GM23248 (cell line): ENCODE measurements around the gene CNGB1. TPM values are rescaled to one million over a fixed set of nuclear protein-coding genes. Genes with fewer than 3 reads are reported as not detected.

ENCODE experiments used
- DNase-seq: peaks from one replicate; pipeline ENCODE4 v3.0.0-alpha.2; 2015
- H2AFZ ChIP-seq: fragments of 200-600 bp; sonication (generic); 2 replicates; pipeline ENCODE4 v1.6.1; 2016; ENCODE audit warnings: antibody characterized with exemption
- H3F3A ChIP-seq: fragments of 200-600 bp; sonication (generic); 2 replicates; pipeline ENCODE4 v1.6.1; 2016; ENCODE audit warnings: mild to moderate bottlenecking, antibody characterized with exemption, mixed run types; ENCODE audit not compliant: insufficient read depth
- H3K27ac ChIP-seq: fragments of 200-600 bp; sonication (generic); 2 replicates; pipeline ENCODE4 v1.5.1; 2016; ENCODE audit warnings: mild to moderate bottlenecking
- H3K27me3 ChIP-seq: fragments of 200-600 bp; sonication (generic); replicated peaks from 2 replicates; pipeline ENCODE4 v1.6.1; 2016; ENCODE audit warnings: mild to moderate bottlenecking; ENCODE audit not compliant: insufficient read depth
- H3K36me3 ChIP-seq: fragments of 200-600 bp; sonication (generic); 2 replicates; pipeline ENCODE4 v1.6.1; 2016; ENCODE audit warnings: low read depth, mild to moderate bottlenecking
- H3K4me1 ChIP-seq: fragments of 200-600 bp; sonication (generic); 2 replicates; pipeline ENCODE4 v1.6.1; 2016; ENCODE audit warnings: mild to moderate bottlenecking; ENCODE audit not compliant: insufficient read depth
- H3K4me2 ChIP-seq: fragments of 200-600 bp; sonication (generic); one replicate; pipeline ENCODE4 v1.6.1; 2016; ENCODE audit warnings: mild to moderate bottlenecking; ENCODE audit not compliant: unreplicated experiment
- H3K4me3 ChIP-seq: fragments of 200-600 bp; sonication (generic); 2 replicates; pipeline ENCODE4 v1.5.1; 2016; ENCODE audit warnings: mild to moderate bottlenecking
- H3K79me2 ChIP-seq: fragments of 200-600 bp; sonication (generic); 2 replicates; pipeline ENCODE4 v1.6.1; 2016; ENCODE audit warnings: mild to moderate bottlenecking; ENCODE audit not compliant: insufficient read depth
- H3K9ac ChIP-seq: fragments of 200-600 bp; sonication (generic); 2 replicates; pipeline ENCODE4 v1.6.1; 2016; ENCODE audit warnings: mild to moderate bottlenecking
- H3K9me2 ChIP-seq: fragments of 200-600 bp; sonication (generic); 2 replicates; pipeline ENCODE4 v1.6.1; 2016; ENCODE audit warnings: mixed run types, mild to moderate bottlenecking, moderate library complexity; ENCODE audit not compliant: insufficient read depth
- H3K9me3 ChIP-seq: fragments of 200-600 bp; sonication (generic); one replicate; pipeline ENCODE4 v1.6.1; 2017; ENCODE audit warnings: low read depth
- H4K20me1 ChIP-seq: fragments of 200-600 bp; sonication (generic); 2 replicates; pipeline ENCODE4 v1.6.0; 2016; ENCODE audit not compliant: insufficient read depth
- EZH2 ChIP-seq: fragments of 200-600 bp; sonication (generic); IDR thresholded peaks from 2 replicates; pipeline ENCODE4 v1.6.1; 2018; ENCODE audit warnings: antibody characterized with exemption, mild to moderate bottlenecking; ENCODE audit not compliant: insufficient read depth, poor library complexity, severe bottlenecking
- EZH2phosphoT487 ChIP-seq: fragments of 200-600 bp; sonication (generic); IDR thresholded peaks from 2 replicates; pipeline ENCODE4 v1.6.1; 2018; ENCODE audit warnings: antibody characterized with exemption, moderate library complexity, mild to moderate bottlenecking, low read depth; ENCODE audit not compliant: insufficient read depth
- WGBS, 2 experiments: methylation state at CpG; one replicate each; pipeline ENCODE4 v1.1.6; 2015 to 2017; ENCODE audit warnings: low lambda C conversion rate in 2 of 2, low coverage in 1 of 2; ENCODE audit errors: missing lambda C conversion rate in 2 of 2; 5-methylcytosine and 5-hydroxymethylcytosine counted together
- in situ Hi-C: fragments of 300-500 bp; cut with MboI; formaldehyde crosslinking; loops from 2 replicates; pipeline ENCODE4 v1.15.0; 2020
- polyA plus RNA-seq: library from polyadenylated mRNA; unstranded; fragments of >200 nt; fragmentation: Nextera tagmentation; extraction: Ambion mirVana; gene quantifications from 2 replicates; pipeline ENCODE4 v1.2.1, GENCODE V29; 2016
- total RNA-seq: library from RNA; depleted of rRNA; stranded (reverse); fragments of >200 nt; shearing (Covaris generic); gene quantifications from 2 replicates; pipeline ENCODE4 v1.2.3, GENCODE V29; 2014

The CNGB1 gene
- total and polyA plus RNA-seq, 2 experiments from 2014 or later = not detected

- WGBS, 2 experiments = 81 to 82% methylated on average over 11 of the region's 11 CpGs
- no peak overlapping the region for H3K4me2 ChIP-seq
- H2AFZ ChIP-seq = no peak overlapping the region
- no peak overlapping the region for H3K4me3 ChIP-seq
- no peaks in the 10 kb centered on the region for H3K4me1 ChIP-seq
- in situ Hi-C loops = no loop called here
- H3K27ac ChIP-seq = no peak overlapping the region
- no peaks in the 10 kb centered on the region for H3K9me2 ChIP-seq
- TF ChIP-seq EZH2 (no peak), EZH2phosphoT487 (no peak)
- H4K20me1 ChIP-seq = no peaks in the 10 kb centered on the region
- H3K79me2 ChIP-seq = no peaks in the 10 kb centered on the region
- no peaks in the 10 kb centered on the region; the same call in 1 of the 2 replicates for H3K36me3 ChIP-seq
- no peak overlapping the region for H3K9ac ChIP-seq
- H3K9me3 ChIP-seq = no peaks in the 10 kb centered on the region
- no peak for DNase-seq
- no peaks in the 10 kb centered on the region for H3F3A ChIP-seq
- no peaks in the 10 kb centered on the region for H3K27me3 ChIP-seq
Measured at GRCh38 chr16:57991551-57992059, 20.7 kb upstream of the CNGB1 start.

- TF ChIP-seq EZH2phosphoT487 (no peak), EZH2 (no peak)
- Histone ChIP-seq H3K27me3 (peaks cover 4% of the 10 kb centered on the region; the same call in 1 of the 2 replicates), H3K79me2 (no peaks in the 10 kb centered on the region), H3K36me3 (no peaks in the 10 kb centered on the region), H2AFZ (no peak overlapping the region), H3K4me3 (no peak overlapping the region), H4K20me1 (no peaks in the 10 kb centered on the region), H3K4me1 (no peaks in the 10 kb centered on the region), H3K9me2 (no peaks in the 10 kb centered on the region), H3K9me3 (no peaks in the 10 kb centered on the region), H3K9ac (no peak overlapping the region), H3F3A (no peaks in the 10 kb centered on the region), H3K4me2 (no peak overlapping the region), H3K27ac (no peak overlapping the region)
- DNase-seq = no peak
- WGBS, 2 experiments = 64 to 89% methylated on average over 1 of the region's 1 CpG
- in situ Hi-C loops = no loop called here
Measured at GRCh38 chr16:57988929-57989328, 18.0 kb upstream of the CNGB1 start.

- no peaks in the 10 kb centered on the region for H3K36me3 ChIP-seq
- no peak for DNase-seq
- no peaks in the 10 kb centered on the region for H3F3A ChIP-seq
- H3K9me3 ChIP-seq = no peaks in the 10 kb centered on the region
- 89 to 92% methylated on average over 8 of the region's 8 CpGs for WGBS, 2 experiments
- H3K27ac ChIP-seq = no peak overlapping the region
- H2AFZ ChIP-seq = no peak overlapping the region
- no peak overlapping the region for H3K4me3 ChIP-seq
- no peak for TF ChIP-seq EZH2
- no peak for TF ChIP-seq EZH2phosphoT487
- no peaks in the 10 kb centered on the region for H3K9me2 ChIP-seq
- H3K79me2 ChIP-seq = no peaks in the 10 kb centered on the region
- H3K4me2 ChIP-seq = no peak overlapping the region
- no peak overlapping the region for H3K9ac ChIP-seq
- in situ Hi-C loops = no loop called here
- no peaks in the 10 kb centered on the region for H3K4me1 ChIP-seq
- H3K27me3 ChIP-seq = peaks cover 4% of the 10 kb centered on the region; the same call in 1 of the 2 replicates
- H4K20me1 ChIP-seq = no peaks in the 10 kb centered on the region
Measured at GRCh38 chr16:57987441-57988177, 16.7 kb upstream of the CNGB1 start.

GRCh38 chr16:57986196-57986595, 15.3 kb upstream of the CNGB1 start:
- WGBS, 2 experiments = 73 to 76% methylated on average over 9 of the region's 9 CpGs
- in situ Hi-C loops = no loop called here
- H3K4me1 ChIP-seq = no peaks in the 10 kb centered on the region

More at GRCh38 chr16:57986196-57986595, 15.3 kb upstream of the CNGB1 start:
- no peak overlapping the region for H3K4me2 ChIP-seq
- no peaks in the 10 kb centered on the region for H3F3A ChIP-seq
- no peak overlapping the region for H2AFZ ChIP-seq
- no peaks in the 10 kb centered on the region for H3K79me2 ChIP-seq
- H3K27me3 ChIP-seq = peaks cover 9% of the 10 kb centered on the region; the same call in 1 of the 2 replicates
- DNase-seq = no peak
- H3K4me3 ChIP-seq = no peak overlapping the region
- no peak overlapping the region for H3K9ac ChIP-seq
- no peaks in the 10 kb centered on the region for H3K9me2 ChIP-seq
- H3K36me3 ChIP-seq = no peaks in the 10 kb centered on the region
- no peak overlapping the region for H3K27ac ChIP-seq
- no peaks in the 10 kb centered on the region for H3K9me3 ChIP-seq
- TF ChIP-seq EZH2 (no peak), EZH2phosphoT487 (no peak)
- no peaks in the 10 kb centered on the region for H4K20me1 ChIP-seq
